Measurements from ENCODE around the gene CASK. TPM values are rescaled to one million over a fixed set of nuclear protein-coding genes. Genes with fewer than 3 reads are reported as not detected.
"Not testable (repeated sequence)": the region's sequence is repeated elsewhere in the genome, so short reads cannot be mapped to it uniquely, and the experiment has no call there.

The CASK gene
- total RNA-seq, 2 experiments from 2014 or later = 39.9 to 44.6 TPM

DNA sequence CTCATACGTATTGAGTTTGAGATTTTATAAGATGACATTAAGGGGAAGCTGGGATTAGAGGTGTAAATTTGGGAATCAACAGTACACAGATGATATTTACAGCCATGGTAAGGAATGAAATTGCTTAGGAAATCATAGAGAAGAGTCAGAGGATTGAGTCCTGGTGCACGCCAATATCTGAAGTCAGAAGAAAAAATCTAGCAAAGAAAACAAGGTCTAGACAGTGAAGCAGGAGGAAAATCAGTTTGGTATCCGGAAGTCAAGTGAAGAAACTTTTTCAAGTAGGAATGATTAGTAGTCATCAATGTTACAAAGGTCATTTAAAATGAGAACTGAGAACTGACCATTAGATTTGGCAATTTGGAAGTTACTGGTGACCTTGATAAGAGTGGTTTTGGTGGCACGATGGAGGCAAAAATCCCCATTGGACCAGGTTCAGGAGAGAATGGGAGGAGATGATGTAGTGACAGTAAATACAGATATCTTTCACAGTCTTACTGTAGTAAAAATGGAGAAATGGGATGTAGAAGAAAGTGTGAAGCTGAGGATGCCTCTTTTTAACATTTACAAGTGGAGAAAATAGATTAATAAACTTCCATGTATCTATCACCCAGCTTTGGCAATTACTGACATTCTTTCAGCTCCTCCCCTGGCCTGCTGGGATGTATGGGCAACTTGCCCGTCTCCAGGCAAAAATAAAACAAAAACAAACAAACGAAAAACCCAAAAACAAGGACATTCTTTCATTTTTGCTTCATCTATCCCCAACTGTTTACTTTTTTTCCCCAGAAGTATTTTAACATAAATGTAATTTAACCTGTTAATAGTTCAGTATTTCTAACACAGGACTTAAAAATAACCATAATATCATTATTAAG, 245.9 kb downstream of the CASK start:
- Mint-ChIP-seq H3K4me1 (ENCODE audit: low read depth) (no peaks in the 10 kb centered on the region), H3K27me3 (no peaks in the 10 kb centered on the region), H3K36me3 (ENCODE audit: low read depth) (peaks cover 26% of the 10 kb centered on the region), H3K9me3 (no peaks in the 10 kb centered on the region), H3K27ac (no peak overlapping the region), H3K4me3 (no peak overlapping the region)
- no peaks in the 10 kb centered on the region for H3K27me3 ChIP-seq (ENCODE audit: control insufficient read depth in 1 of 2, insufficient read depth in 2 of 2, low read length in 2 of 2)
- POLR2A ChIA-PET = no interaction called here
- intact Hi-C loops (cut with DNase I, micrococcal nuclease) = no loop called here
- no peak overlapping the region for H3K27ac ChIP-seq (ENCODE audit: low read depth in 1 of 2, low read length in 2 of 2)
- H3K9me3 ChIP-seq (ENCODE audit: control insufficient read depth in 1 of 2, insufficient read depth in 1 of 2, low read length in 2 of 2) = no peaks in the 10 kb centered on the region
- CTCF ChIA-PET = no interaction called here
- DNase-seq (no peak), ATAC-seq (ENCODE audit: poor library complexity) (no peak)
- no peaks in the 10 kb centered on the region for H3K4me1 ChIP-seq (ENCODE audit: insufficient read depth, low read length)
- H3K36me3 ChIP-seq (ENCODE audit: insufficient read depth, low read length) = no peaks in the 10 kb centered on the region
- H3K4me3 ChIP-seq (ENCODE audit: low read length) = no peak overlapping the region
- TF ChIP-seq, protein P1, sequence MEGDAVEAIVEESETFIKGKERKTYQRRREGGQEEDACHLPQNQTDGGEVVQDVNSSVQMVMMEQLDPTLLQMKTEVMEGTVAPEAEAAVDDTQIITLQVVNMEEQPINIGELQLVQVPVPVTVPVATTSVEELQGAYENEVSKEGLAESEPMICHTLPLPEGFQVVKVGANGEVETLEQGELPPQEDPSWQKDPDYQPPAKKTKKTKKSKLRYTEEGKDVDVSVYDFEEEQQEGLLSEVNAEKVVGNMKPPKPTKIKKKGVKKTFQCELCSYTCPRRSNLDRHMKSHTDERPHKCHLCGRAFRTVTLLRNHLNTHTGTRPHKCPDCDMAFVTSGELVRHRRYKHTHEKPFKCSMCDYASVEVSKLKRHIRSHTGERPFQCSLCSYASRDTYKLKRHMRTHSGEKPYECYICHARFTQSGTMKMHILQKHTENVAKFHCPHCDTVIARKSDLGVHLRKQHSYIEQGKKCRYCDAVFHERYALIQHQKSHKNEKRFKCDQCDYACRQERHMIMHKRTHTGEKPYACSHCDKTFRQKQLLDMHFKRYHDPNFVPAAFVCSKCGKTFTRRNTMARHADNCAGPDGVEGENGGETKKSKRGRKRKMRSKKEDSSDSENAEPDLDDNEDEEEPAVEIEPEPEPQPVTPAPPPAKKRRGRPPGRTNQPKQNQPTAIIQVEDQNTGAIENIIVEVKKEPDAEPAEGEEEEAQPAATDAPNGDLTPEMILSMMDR (IDR thresholded peaks at IDR 0.05) = no peak

DNA sequence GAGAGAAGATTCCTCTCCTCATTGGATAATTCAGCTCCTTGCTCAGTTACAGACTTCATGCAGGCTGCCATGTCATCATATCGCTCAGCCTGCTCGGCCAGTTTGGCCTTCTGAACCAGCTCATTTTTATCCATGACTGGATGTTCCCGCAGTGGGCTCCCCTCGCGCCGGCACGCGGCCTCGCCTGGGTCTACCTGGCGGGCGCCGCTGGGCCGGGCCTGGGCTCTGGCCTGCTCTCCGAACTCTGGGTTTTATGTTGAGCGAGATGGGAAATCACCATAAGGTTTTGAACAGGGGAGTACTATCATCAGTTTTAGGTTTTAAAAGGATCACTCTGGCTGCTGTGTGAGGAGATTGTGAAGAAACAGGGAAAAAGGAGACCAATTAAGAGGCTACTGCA, 247.0 kb downstream of the CASK start:
- H3K4me1 ChIP-seq (ENCODE audit: insufficient read depth, low read length); H3K27ac ChIP-seq (ENCODE audit: low read depth in 1 of 2, low read length in 2 of 2); DNase-seq; H3K4me3 ChIP-seq (ENCODE audit: low read length); intact Hi-C loops (cut with DNase I, micrococcal nuclease); H3K4me3 Mint-ChIP-seq; H3K36me3 ChIP-seq (ENCODE audit: insufficient read depth, low read length); H3K4me1 Mint-ChIP-seq (ENCODE audit: low read depth); POLR2A ChIA-PET; H3K27ac Mint-ChIP-seq; ATAC-seq (ENCODE audit: poor library complexity); H3K9me3 ChIP-seq (ENCODE audit: control insufficient read depth in 1 of 2, insufficient read depth in 1 of 2, low read length in 2 of 2); H3K9me3 Mint-ChIP-seq; H3K27me3 Mint-ChIP-seq; H3K27me3 ChIP-seq (ENCODE audit: control insufficient read depth in 1 of 2, insufficient read depth in 2 of 2, low read length in 2 of 2); CTCF ChIA-PET: not testable (repeated sequence)
- peaks cover 34% of the 10 kb centered on the region for H3K36me3 Mint-ChIP-seq (ENCODE audit: low read depth)

DNA sequence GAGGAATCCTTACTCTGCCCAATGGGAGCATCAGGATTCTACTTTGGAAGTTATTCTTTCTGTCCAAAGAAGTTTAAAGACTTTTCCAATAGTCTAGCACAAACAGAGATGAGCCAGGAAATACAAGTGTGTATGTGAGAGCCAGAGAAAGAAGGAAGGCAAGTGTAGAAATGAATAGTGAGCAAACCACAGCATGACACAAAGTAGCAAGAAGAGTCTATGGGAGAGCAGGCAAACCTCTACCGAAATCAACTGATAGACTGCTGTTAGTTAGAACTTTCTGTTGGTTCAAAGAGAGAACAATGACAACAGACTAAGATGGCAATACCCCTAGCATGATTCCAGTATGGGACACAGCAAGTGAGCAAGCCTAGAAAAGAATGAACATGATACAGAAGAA, 250.7 kb downstream of the CASK start:
- Mint-ChIP-seq H3K36me3 (ENCODE audit: low read depth) (peaks cover 59% of the 10 kb centered on the region), H3K4me3 (no peak overlapping the region), H3K9me3 (no peaks in the 10 kb centered on the region), H3K27ac (peak overlapping the region; percentile 13), H3K4me1 (ENCODE audit: low read depth) (no peaks in the 10 kb centered on the region), H3K27me3 (no peaks in the 10 kb centered on the region)
- intact Hi-C loops (cut with DNase I, micrococcal nuclease) = no loop called here
- Histone ChIP-seq H3K36me3 (ENCODE audit: insufficient read depth, low read length) (peaks cover 15% of the 10 kb centered on the region), H3K9me3 (ENCODE audit: control insufficient read depth in 1 of 2, insufficient read depth in 1 of 2, low read length in 2 of 2) (no peaks in the 10 kb centered on the region), H3K4me3 (ENCODE audit: low read length) (no peak overlapping the region), H3K27me3 (ENCODE audit: control insufficient read depth in 1 of 2, insufficient read depth in 2 of 2, low read length in 2 of 2) (no peaks in the 10 kb centered on the region), H3K27ac (ENCODE audit: low read depth in 1 of 2, low read length in 2 of 2) (no peak overlapping the region), H3K4me1 (ENCODE audit: insufficient read depth, low read length) (no peaks in the 10 kb centered on the region)
- DNase-seq = no peak
- POLR2A ChIA-PET = no interaction called here
- no peak for ATAC-seq (ENCODE audit: poor library complexity)
- TF ChIP-seq, protein P1 (IDR thresholded peaks at IDR 0.05) = no peak
- CTCF ChIA-PET = no interaction called here

GRCh38 chrX:41671082-41671481, 252.3 kb downstream of the CASK start:
- ChIA-PET POLR2A (no interaction called here), CTCF (no interaction called here)
- H3K9me3 Mint-ChIP-seq = no peaks in the 10 kb centered on the region
- Histone ChIP-seq H3K36me3 (ENCODE audit: insufficient read depth, low read length) (peaks cover 15% of the 10 kb centered on the region), H3K9me3 (ENCODE audit: control insufficient read depth in 1 of 2, insufficient read depth in 1 of 2, low read length in 2 of 2) (no peaks in the 10 kb centered on the region), H3K4me3 (ENCODE audit: low read length) (no peak overlapping the region), H3K27me3 (ENCODE audit: control insufficient read depth in 1 of 2, insufficient read depth in 2 of 2, low read length in 2 of 2) (no peaks in the 10 kb centered on the region), H3K27ac (ENCODE audit: low read depth in 1 of 2, low read length in 2 of 2) (no peak overlapping the region), H3K4me1 (ENCODE audit: insufficient read depth, low read length) (peaks cover 4% of the 10 kb centered on the region)
- intact Hi-C loops (cut with DNase I, micrococcal nuclease) = no loop called here
- peaks cover 57% of the 10 kb centered on the region for H3K36me3 Mint-ChIP-seq (ENCODE audit: low read depth)
- H3K27me3 Mint-ChIP-seq = no peaks in the 10 kb centered on the region
- H3K4me3 Mint-ChIP-seq = no peak overlapping the region
- no peak overlapping the region for H3K27ac Mint-ChIP-seq
- ATAC-seq (ENCODE audit: poor library complexity) = no peak
- H3K4me1 Mint-ChIP-seq (ENCODE audit: low read depth) = peaks cover 4% of the 10 kb centered on the region
- TF ChIP-seq, protein P1 (IDR thresholded peaks at IDR 0.05) = no peak
- no peak for DNase-seq
